Measurements from ENCODE around the gene LAPTM5. TPM values are rescaled to one million over a fixed set of nuclear protein-coding genes. Genes with fewer than 3 reads are reported as not detected.

The LAPTM5 gene
- total RNA-seq, 1 experiment from 2014 or later = not detected

DNA sequence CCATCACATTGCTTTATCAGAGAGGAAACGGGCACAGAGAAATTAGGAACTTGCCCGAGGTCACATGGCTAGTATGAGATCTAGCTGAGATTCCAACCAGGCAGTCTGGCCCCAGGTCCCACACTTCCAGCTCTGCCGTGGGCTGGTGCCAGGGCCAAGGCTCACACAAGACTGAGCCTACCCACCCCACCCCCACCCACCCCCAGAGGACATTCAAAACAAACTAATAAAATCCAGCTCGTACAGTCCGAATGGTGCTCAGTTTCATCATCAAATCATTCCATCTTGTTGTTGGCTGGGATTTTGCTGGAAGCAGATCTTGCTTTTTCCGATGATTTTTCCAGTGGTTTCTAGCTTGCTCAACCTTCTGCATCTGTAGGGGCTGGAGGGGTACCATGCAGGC is 62.1 kb downstream of the LAPTM5 start:
- Histone ChIP-seq H3K27me3 (ENCODE audit: low read length) (peaks cover 20% of the 10 kb centered on the region), H3K79me2 (ENCODE audit: low read length) (no peaks in the 10 kb centered on the region), H3K27ac (ENCODE audit: low read length) (no peak overlapping the region), H3K9me3 (ENCODE audit: low read length) (no peaks in the 10 kb centered on the region), H3K4me2 (ENCODE audit: low read length) (no peak overlapping the region), H3K9ac (ENCODE audit: low read length) (no peak overlapping the region), H3K4me3 (ENCODE audit: low read length) (no peak overlapping the region), H3K9me2 (replicated peaks; ENCODE audit: low read length) (no peaks in the 10 kb centered on the region), H4K20me1 (ENCODE audit: low read length) (no peaks in the 10 kb centered on the region), H3K36me3 (ENCODE audit: low read depth, low read length) (no peaks in the 10 kb centered on the region), H2AFZ (ENCODE audit: low read length) (no peak overlapping the region), H3F3A (ENCODE audit: low read length, unreplicated experiment) (no peaks in the 10 kb centered on the region), H3K4me1 (ENCODE audit: insufficient read depth, low read length) (no peaks in the 10 kb centered on the region)
- BruUV-seq (replicated peaks) = no TSS peak
- DNase-seq (no peak), ATAC-seq (no peak)
- ChIA-PET POLR2A (ENCODE audit: unreplicated experiment) (no interaction called here), CTCF (no interaction called here)
- intact Hi-C loops (cut with micrococcal nuclease) = no loop called here
- TF ChIP-seq EZH2 (IDR thresholded peaks at IDR 0.05; ENCODE audit: low read length, unreplicated experiment) (no peak), EZH2phosphoT487 (IDR thresholded peaks at IDR 0.05; ENCODE audit: borderline replicate concordance, low read length) (no peak)
- TF ChIP-seq, protein P1, sequence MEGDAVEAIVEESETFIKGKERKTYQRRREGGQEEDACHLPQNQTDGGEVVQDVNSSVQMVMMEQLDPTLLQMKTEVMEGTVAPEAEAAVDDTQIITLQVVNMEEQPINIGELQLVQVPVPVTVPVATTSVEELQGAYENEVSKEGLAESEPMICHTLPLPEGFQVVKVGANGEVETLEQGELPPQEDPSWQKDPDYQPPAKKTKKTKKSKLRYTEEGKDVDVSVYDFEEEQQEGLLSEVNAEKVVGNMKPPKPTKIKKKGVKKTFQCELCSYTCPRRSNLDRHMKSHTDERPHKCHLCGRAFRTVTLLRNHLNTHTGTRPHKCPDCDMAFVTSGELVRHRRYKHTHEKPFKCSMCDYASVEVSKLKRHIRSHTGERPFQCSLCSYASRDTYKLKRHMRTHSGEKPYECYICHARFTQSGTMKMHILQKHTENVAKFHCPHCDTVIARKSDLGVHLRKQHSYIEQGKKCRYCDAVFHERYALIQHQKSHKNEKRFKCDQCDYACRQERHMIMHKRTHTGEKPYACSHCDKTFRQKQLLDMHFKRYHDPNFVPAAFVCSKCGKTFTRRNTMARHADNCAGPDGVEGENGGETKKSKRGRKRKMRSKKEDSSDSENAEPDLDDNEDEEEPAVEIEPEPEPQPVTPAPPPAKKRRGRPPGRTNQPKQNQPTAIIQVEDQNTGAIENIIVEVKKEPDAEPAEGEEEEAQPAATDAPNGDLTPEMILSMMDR (conservative IDR thresholded peaks at IDR 0.05; ENCODE audit: low read depth, low read length) = no peak

- H3K36me3 ChIP-seq (ENCODE audit: low read depth, low read length) = no peaks in the 10 kb centered on the region
- H3K27me3 ChIP-seq (ENCODE audit: low read length) = peaks cover 20% of the 10 kb centered on the region
- intact Hi-C loops (cut with micrococcal nuclease) = no loop called here
- H3K9me2 ChIP-seq (replicated peaks; ENCODE audit: low read length) = no peaks in the 10 kb centered on the region
- no peaks in the 10 kb centered on the region for H3F3A ChIP-seq (ENCODE audit: low read length, unreplicated experiment)
- no peaks in the 10 kb centered on the region for H4K20me1 ChIP-seq (ENCODE audit: low read length)
- no peak overlapping the region for H2AFZ ChIP-seq (ENCODE audit: low read length)
- H3K4me2 ChIP-seq (ENCODE audit: low read length) = no peak overlapping the region
- H3K9ac ChIP-seq (ENCODE audit: low read length) = no peak overlapping the region
- no peak overlapping the region for H3K4me3 ChIP-seq (ENCODE audit: low read length)
- POLR2A ChIA-PET (ENCODE audit: unreplicated experiment) = no interaction called here
- TF ChIP-seq, protein P1 (conservative IDR thresholded peaks at IDR 0.05; ENCODE audit: low read depth, low read length) = no peak
- TF ChIP-seq EZH2phosphoT487 (IDR thresholded peaks at IDR 0.05; ENCODE audit: borderline replicate concordance, low read length) = no peak
- no peak for TF ChIP-seq EZH2 (IDR thresholded peaks at IDR 0.05; ENCODE audit: low read length, unreplicated experiment)
- CTCF ChIA-PET = no interaction called here
- H3K27ac ChIP-seq (ENCODE audit: low read length) = no peak overlapping the region
- DNase-seq = no peak
- H3K4me1 ChIP-seq (ENCODE audit: insufficient read depth, low read length) = 0 out of 2 replicates have a peak, but pooled peaks cover 3% of the 10 kb centered on the region
- BruUV-seq (replicated peaks) = no TSS peak
- no peak for ATAC-seq
- H3K9me3 ChIP-seq (ENCODE audit: low read length) = no peaks in the 10 kb centered on the region
- H3K79me2 ChIP-seq (ENCODE audit: low read length) = no peaks in the 10 kb centered on the region
Measured at GRCh38 chr1:30694280-30695175, 63.0 kb downstream of the LAPTM5 start.

- Histone ChIP-seq H3K9me3 (ENCODE audit: low read length) (no peaks in the 10 kb centered on the region), H3K27ac (ENCODE audit: low read length) (no peak overlapping the region), H3F3A (ENCODE audit: low read length, unreplicated experiment) (no peaks in the 10 kb centered on the region), H3K27me3 (ENCODE audit: low read length) (peaks cover 20% of the 10 kb centered on the region), H3K4me3 (ENCODE audit: low read length) (no peak overlapping the region), H3K9me2 (replicated peaks; ENCODE audit: low read length) (no peaks in the 10 kb centered on the region), H3K4me1 (ENCODE audit: insufficient read depth, low read length) (0 out of 2 replicates have a peak, but pooled peaks cover 3% of the 10 kb centered on the region), H3K4me2 (ENCODE audit: low read length) (no peak overlapping the region), H2AFZ (ENCODE audit: low read length) (no peak overlapping the region), H3K9ac (ENCODE audit: low read length) (no peak overlapping the region), H3K36me3 (ENCODE audit: low read depth, low read length) (no peaks in the 10 kb centered on the region), H4K20me1 (ENCODE audit: low read length) (no peaks in the 10 kb centered on the region), H3K79me2 (ENCODE audit: low read length) (no peaks in the 10 kb centered on the region)
- TF ChIP-seq EZH2phosphoT487 (IDR thresholded peaks at IDR 0.05; ENCODE audit: borderline replicate concordance, low read length) = no peak
- TF ChIP-seq, protein P1 (conservative IDR thresholded peaks at IDR 0.05; ENCODE audit: low read depth, low read length) = no peak
- TF ChIP-seq EZH2 (IDR thresholded peaks at IDR 0.05; ENCODE audit: low read length, unreplicated experiment) = no peak
- BruUV-seq (replicated peaks) = no TSS peak
- POLR2A ChIA-PET (ENCODE audit: unreplicated experiment) = no interaction called here
- intact Hi-C loops (cut with micrococcal nuclease) = no loop called here
- no peak for DNase-seq
- CTCF ChIA-PET = no interaction called here
- no peak for ATAC-seq
Measured at GRCh38 chr1:30693822-30694221, 63.8 kb downstream of the LAPTM5 start.

Data from PC-3 (cell line).